Neural progenitor cell (in vitro differentiated cells): ENCODE data around the gene GOLT1A.

Experiments
- EZH2 ChIP-seq: fragments of 200-600 bp; sonication (generic); IDR thresholded peaks from 2 replicates; pipeline ENCODE4 v1.6.1; 2017; ENCODE audit warnings: antibody characterized with exemption, mild to moderate bottlenecking, moderate library complexity
- TF ChIP-seq, protein P1 (sequence below): fragments of 200-600 bp; sonication (generic); IDR thresholded peaks from 2 replicates; pipeline ENCODE4 v1.5.1; 2017; ENCODE audit warnings: antibody characterized with exemption, mild to moderate bottlenecking

DNA sequence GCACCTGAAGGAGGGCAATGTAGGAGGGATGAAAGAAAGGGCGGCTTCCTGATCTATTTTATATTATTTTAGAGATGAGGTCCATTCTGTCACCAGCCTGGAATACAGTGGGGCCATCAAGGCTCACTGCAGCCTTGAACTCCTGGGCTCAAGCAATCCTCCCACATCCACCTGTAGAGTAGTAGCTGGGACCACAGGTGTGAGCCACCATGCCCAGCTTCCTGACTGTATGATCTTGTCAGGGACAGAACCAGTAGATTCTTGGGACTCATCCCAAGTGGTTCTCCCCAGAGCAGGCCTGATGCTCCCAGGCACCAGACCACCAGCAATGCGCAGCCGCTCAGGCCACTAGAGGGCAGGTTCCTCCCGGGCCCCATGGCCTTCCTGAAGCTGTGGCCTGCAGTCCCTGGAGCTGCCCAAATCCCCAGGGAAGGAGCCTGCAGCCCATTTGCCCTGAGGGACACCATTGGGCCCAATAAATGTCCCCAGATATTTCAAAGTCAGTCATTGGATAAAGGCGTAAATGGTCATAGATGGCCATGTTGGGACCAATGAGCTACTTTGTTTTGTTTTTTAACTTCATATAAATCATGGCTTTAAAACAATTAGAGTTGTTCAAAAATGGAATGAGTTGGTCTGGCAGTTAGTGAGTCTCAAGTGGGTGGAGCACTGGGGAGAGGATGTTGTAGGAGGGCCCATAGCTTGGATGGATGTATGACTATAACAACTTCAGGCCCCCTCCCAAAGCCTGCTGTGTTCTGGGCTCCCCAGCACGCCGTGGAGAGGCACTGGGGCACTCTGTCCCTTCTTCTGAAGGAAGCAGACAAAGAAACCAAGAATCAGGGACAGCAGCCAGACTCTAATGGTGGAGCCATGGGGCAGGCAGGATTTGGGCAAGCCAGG, 44.7 kb upstream of the GOLT1A start:
- TF ChIP-seq, protein P1, sequence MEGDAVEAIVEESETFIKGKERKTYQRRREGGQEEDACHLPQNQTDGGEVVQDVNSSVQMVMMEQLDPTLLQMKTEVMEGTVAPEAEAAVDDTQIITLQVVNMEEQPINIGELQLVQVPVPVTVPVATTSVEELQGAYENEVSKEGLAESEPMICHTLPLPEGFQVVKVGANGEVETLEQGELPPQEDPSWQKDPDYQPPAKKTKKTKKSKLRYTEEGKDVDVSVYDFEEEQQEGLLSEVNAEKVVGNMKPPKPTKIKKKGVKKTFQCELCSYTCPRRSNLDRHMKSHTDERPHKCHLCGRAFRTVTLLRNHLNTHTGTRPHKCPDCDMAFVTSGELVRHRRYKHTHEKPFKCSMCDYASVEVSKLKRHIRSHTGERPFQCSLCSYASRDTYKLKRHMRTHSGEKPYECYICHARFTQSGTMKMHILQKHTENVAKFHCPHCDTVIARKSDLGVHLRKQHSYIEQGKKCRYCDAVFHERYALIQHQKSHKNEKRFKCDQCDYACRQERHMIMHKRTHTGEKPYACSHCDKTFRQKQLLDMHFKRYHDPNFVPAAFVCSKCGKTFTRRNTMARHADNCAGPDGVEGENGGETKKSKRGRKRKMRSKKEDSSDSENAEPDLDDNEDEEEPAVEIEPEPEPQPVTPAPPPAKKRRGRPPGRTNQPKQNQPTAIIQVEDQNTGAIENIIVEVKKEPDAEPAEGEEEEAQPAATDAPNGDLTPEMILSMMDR, result peak; percentile 90
- no peak for TF ChIP-seq EZH2
